K562 (cell line): ENCODE data around the gene SHE. TPM values are rescaled to one million over a fixed set of nuclear protein-coding genes. Genes with fewer than 3 reads are reported as not detected.

Experiments
- ATAC-seq: fragments of 200-7000 bp; cut with Tn5 transposase; 3 replicates; pipeline ENCODE4 v1.9.1; 2020; ENCODE audit warnings: moderate library complexity
- BruUV-seq: library from RNA; stranded (reverse); fragments of 400-500 nt; replicated peaks from 2 replicates; lab custom pipeline; 2021; lab: Mats Ljungman, UMichigan
- CTCF ChIA-PET: fragments of 300-600 bp; formaldehyde crosslinking; extraction: SDS; loops from one replicate; lab custom pipeline; 2021; ENCODE audit warnings: low intra/inter-chr PET ratio; lab: Yijun Ruan, JAX
- POLR2A ChIA-PET: fragments of 300-600, 350-650 bp; sonication (Branson Sonifier 250); formaldehyde crosslinking; extraction: SDS; loops from one replicate; lab custom pipeline; 2021; ENCODE audit warnings: antibody characterized with exemption, inconsistent platforms; lab: Yijun Ruan, JAX
- DNase-seq, 4 experiments: peaks; one replicate each; pipeline versions ENCODE4 v3.0.0 to v3.0.0-alpha.2; 2011 to 2018; ENCODE audit warnings: low spot score in 3 of 4, mixed read lengths in 3 of 4; ENCODE audit errors: extremely low read depth in 1 of 4
- FAIRE-seq: peaks from 2 replicates; lab custom pipeline; 2011; peaks lifted over from hg19 to GRCh38; lab: Jason Lieb, UNC
- H2AFZ ChIP-seq: 2 replicates; pipeline ENCODE4 v1.6.0; 2011; ENCODE audit warnings: low read depth, low read length, control low read depth, inconsistent platforms
- H3K27ac ChIP-seq: fragments of 200-600 bp; 3 replicates; pipeline ENCODE4 v1.8.0; 2011; ENCODE audit warnings: low read depth, mild to moderate bottlenecking, control low read depth, inconsistent platforms, low read length, moderate library complexity, mixed read lengths; ENCODE audit errors: extremely low read depth
- H3K27me3 ChIP-seq, 2 experiments: fragments of 300-600 bp in 1 of 2; 2 replicates in 1 of 2; 3 replicates in 1 of 2; pipeline versions ENCODE4 v1.6.0 to v1.8.0; 2011; ENCODE audit warnings: inconsistent platforms in 2 of 2, low read length in 2 of 2, mild to moderate bottlenecking in 1 of 2, mixed read lengths in 1 of 2, moderate library complexity in 1 of 2; ENCODE audit not compliant: control insufficient read depth in 2 of 2, insufficient read depth in 2 of 2
- H3K36me3 ChIP-seq: fragments of 300-600 bp; 3 replicates; pipeline ENCODE4 v1.8.0; 2011; ENCODE audit warnings: mild to moderate bottlenecking, low read length, inconsistent platforms; ENCODE audit not compliant: control insufficient read depth, insufficient read depth
- H3K4me1 ChIP-seq, 2 experiments: fragments of 200-600 bp in 1 of 2; replicated peaks in 1 of 2; 2 replicates in 1 of 2; 3 replicates in 1 of 2; pipeline versions ENCODE4 v1.5.1 to v1.8.0; 2011; ENCODE audit warnings: inconsistent platforms in 2 of 2, low read length in 2 of 2, mild to moderate bottlenecking in 1 of 2, mixed read lengths in 1 of 2, moderate library complexity in 1 of 2; ENCODE audit not compliant: control insufficient read depth in 2 of 2, insufficient read depth in 2 of 2
- H3K4me2 ChIP-seq: 2 replicates; pipeline ENCODE4 v1.6.1; 2011; ENCODE audit warnings: low read length, control low read depth, inconsistent platforms, mixed read lengths; ENCODE audit not compliant: insufficient read depth
- H3K4me3 ChIP-seq: fragments of 200-600 bp; sonication (generic), shearing (Covaris generic); 2 replicates; pipeline ENCODE4 v1.5.1; 2016; ENCODE audit warnings: control low read depth, inconsistent platforms
- H3K79me2 ChIP-seq: fragments of 200-600 bp; 3 replicates; pipeline ENCODE4 v1.8.0; 2011; ENCODE audit warnings: low read length, inconsistent platforms; ENCODE audit not compliant: control insufficient read depth, insufficient read depth
- H3K9ac ChIP-seq, 2 experiments: 2 replicates each; pipeline versions ENCODE4 v1.6.0 to v1.6.1; 2011; ENCODE audit warnings: low read depth in 2 of 2, low read length in 2 of 2, control low read depth in 1 of 2, inconsistent platforms in 1 of 2, mild to moderate bottlenecking in 1 of 2, mixed read lengths in 1 of 2; ENCODE audit not compliant: insufficient read depth in 1 of 2
- H3K9me1 ChIP-seq: one replicate; pipeline ENCODE4 v1.6.0; 2011; ENCODE audit warnings: inconsistent platforms, mild to moderate bottlenecking, low read length, moderate library complexity; ENCODE audit not compliant: control insufficient read depth, insufficient read depth
- H3K9me3 ChIP-seq: replicated peaks from 2 replicates; pipeline ENCODE4 v1.5.1; 2011; ENCODE audit warnings: low read depth, low read length, inconsistent platforms; ENCODE audit not compliant: control insufficient read depth, insufficient read depth
- H4K20me1 ChIP-seq: replicated peaks from 2 replicates; pipeline ENCODE4 v1.6.1; 2011; ENCODE audit warnings: low read length, inconsistent platforms, mixed read lengths; ENCODE audit not compliant: control insufficient read depth, insufficient read depth
- ARID1B ChIP-seq: fragments of 450-650 bp; IDR thresholded peaks from 2 replicates; pipeline ENCODE4 v1.6.1; 2016; ENCODE audit warnings: antibody characterized with exemption, mild to moderate bottlenecking, inconsistent platforms
- CREM ChIP-seq: IDR thresholded peaks from 2 replicates; pipeline ENCODE4 v1.6.1; 2014; ENCODE audit warnings: antibody characterized with exemption, low read depth
- DACH1 ChIP-seq: fragments of 450-650 bp; IDR thresholded peaks from 2 replicates; pipeline ENCODE4 v1.6.1; 2018; ENCODE audit not compliant: partially characterized antibody
- ELF4 ChIP-seq: fragments of 450-650 bp; formaldehyde crosslinking; IDR thresholded peaks from 2 replicates; pipeline ENCODE4 v1.4.0; 2022; ENCODE audit warnings: missing genetic modification characterization
- REST ChIP-seq, 2 experiments: fragments of 450-650 bp; formaldehyde crosslinking in 1 of 2; IDR thresholded peaks; 2 replicates each; pipeline versions ENCODE4 v1.4.0 to v1.6.1; 2014 to 2020; ENCODE audit warnings: mild to moderate bottlenecking in 2 of 2, borderline replicate concordance in 1 of 2, low read depth in 1 of 2
- SMARCA4 ChIP-seq: fragments of 450-650 bp; IDR thresholded peaks from 2 replicates; pipeline ENCODE4 v1.6.1; 2016
- ZBTB1 ChIP-seq: sonication (generic); formaldehyde crosslinking; IDR thresholded peaks from 2 replicates; pipeline ENCODE4 v1.8.1; 2023; ENCODE audit warnings: missing genetic modification reagents, low read depth, mild to moderate bottlenecking, borderline replicate concordance
- ZBTB7A ChIP-seq: IDR thresholded peaks from 2 replicates; pipeline ENCODE4 v1.6.1; 2011; ENCODE audit warnings: low read depth, mild to moderate bottlenecking, low read length, moderate library complexity, borderline replicate concordance; ENCODE audit not compliant: control insufficient read depth
- ZNF3 ChIP-seq: fragments of 250-450 bp; sonication (Bioruptor Pico); IDR thresholded peaks from 2 replicates; pipeline ENCODE4 v1.5.0; 2021; ENCODE audit warnings: mild to moderate bottlenecking, moderate library complexity
- ZNF384 ChIP-seq: IDR thresholded peaks from 2 replicates; pipeline ENCODE4 v1.6.1; 2012; ENCODE audit warnings: low read depth, low read length, improper control_type of control experiment
- WGBS: fragments of 100-300 bp; shearing (Covaris generic); methylation state at CpG from one replicate; pipeline ENCODE4 v1.1.6; 2016; ENCODE audit warnings: low coverage, mixed read lengths; ENCODE audit not compliant: insufficient coverage; ENCODE audit errors: missing lambda C conversion rate; 5-methylcytosine and 5-hydroxymethylcytosine counted together
- in situ Hi-C: fragments of 300-500 bp; cut with MboI; formaldehyde crosslinking; loops from 4 replicates; pipeline ENCODE4 v1.15.0; 2018; ENCODE audit warnings: inconsistent platforms, mixed read lengths
- intact Hi-C: fragments of 100-400 bp; cut with micrococcal nuclease; formaldehyde crosslinking; loops from 2 replicates; pipeline ENCODE4 v1.14.2; 2022
- polyA plus RNA-seq, 8 experiments: library from polyadenylated mRNA; depleted of rRNA in 4 of 8; stranded (reverse) in 5 of 8; unstranded in 3 of 8; fragments of >200 nt; fragmentation: Nextera tagmentation in 2 of 8; fragmentation: Illumina TruSeq in 1 of 8; extraction: Ambion mirVana in 2 of 8; extraction: Trizol in 1 of 8; gene quantifications; 2 replicates each; pipeline versions ENCODE4 v1.2.1 to v1.2.3, GENCODE V29; 2011 to 2014; ENCODE audit warnings: inconsistent platforms in 1 of 8, missing spikeins in 1 of 8
- total RNA-seq, 7 experiments: library from RNA; depleted of rRNA in 6 of 7; stranded (reverse); fragments of >200 nt in 6 of 7; fragmentation: Illumina TruSeq in 2 of 7; extraction: Trizol in 2 of 7; gene quantifications; 2 replicates each; pipeline versions ENCODE4 v1.2.1 to v1.2.3, GENCODE V29; 2011 to 2021; ENCODE audit warnings: low replicate concordance in 1 of 7

Gene SHE
- total and polyA plus RNA-seq, 9 of the 15 experiments (the other 6 are each of a cell fraction or from before 2014, with no cell fraction given) = 0.01 to 0.05 TPM; not detected in 7

GRCh38 chr1:154442006-154442740, 60.0 kb downstream of the SHE start:
- ChIA-PET CTCF (interaction anchor here (0.9 kb wide), 1 partner anchor 88 kb away, joined by 4 read pairs; no protein-coding TSS in a partner anchor), POLR2A (interaction anchor here (0.6 to 0.7 kb wide), 2 partner anchors 68 to 264 kb away, joined by 3 to 4 read pairs; no protein-coding TSS in a partner anchor)
- Histone ChIP-seq H3K4me1 (peaks cover 5 to 7% of the 10 kb centered on the region in 2 experiments; a peak in 4 of 5 replicates), H3K4me2 (0 out of 2 replicates have a peak overlapping the region, but pooled peaks have one; percentile 7), H3K9me1 (no peaks in the 10 kb centered on the region), H2AFZ (0 out of 2 replicates have a peak overlapping the region, but pooled peaks have one; percentile 47), H3K79me2 (no peaks in the 10 kb centered on the region), H4K20me1 (0 out of 2 replicates have a peak, but pooled peaks cover 3% of the 10 kb centered on the region), H3K27ac (no peak overlapping the region), H3K9me3 (no peaks in the 10 kb centered on the region), H3K36me3 (no peaks in the 10 kb centered on the region), H3K27me3 (peaks cover 7 to 27% of the 10 kb centered on the region in 2 experiments), H3K9ac (peak overlapping the region in 1 of 2 experiments; percentile 65; a peak in 1 of 4 replicates), H3K4me3 (no peak overlapping the region)
- BruUV-seq = no TSS peak
- FAIRE-seq (peak; percentile 74), ATAC-seq (peak; percentile 93), DNase-seq (peak; percentile 44 to 70 (median 64))
- intact Hi-C loops = no loop called here
- WGBS = 1% methylated on average over 13 of the region's 13 CpGs
- in situ Hi-C loops = no loop called here
- TF ChIP-seq ZNF3 (CRISPR knock-in tag) (no peak), REST (IDR thresholded peaks at IDR 0.05; ENCODE audit: borderline replicate concordance) (peak; percentile 12; the same call in 1 of the 2 replicates), REST (CRISPR knock-in tag; IDR thresholded peaks at IDR 0.05; ENCODE audit: low read depth) (no peak), ZBTB1 (CRISPR knock-in tag) (no peak), CREM (peak; percentile 54; the same call in 1 of the 2 replicates), ZBTB7A (peak; percentile 74; the same call in 1 of the 2 replicates), SMARCA4 (no peak), ARID1B (peak; percentile 63), ZNF384 (0 out of 2 replicates have a peak, but pooled peaks have one; percentile 8), ELF4 (0 out of 2 replicates have a peak, but pooled peaks have one; percentile 7), DACH1 (no peak)
